ENCODE results near the gene OR10J5. TPM values are rescaled to one million over a fixed set of nuclear protein-coding genes. Genes with fewer than 3 reads are reported as not detected.
"Not testable (repeated sequence)": the region's sequence is repeated elsewhere in the genome, so short reads cannot be mapped to it uniquely, and the experiment has no call there.

OR10J5 gene
- total RNA-seq, 2 donors from 2014 or later = not detected

DNA sequence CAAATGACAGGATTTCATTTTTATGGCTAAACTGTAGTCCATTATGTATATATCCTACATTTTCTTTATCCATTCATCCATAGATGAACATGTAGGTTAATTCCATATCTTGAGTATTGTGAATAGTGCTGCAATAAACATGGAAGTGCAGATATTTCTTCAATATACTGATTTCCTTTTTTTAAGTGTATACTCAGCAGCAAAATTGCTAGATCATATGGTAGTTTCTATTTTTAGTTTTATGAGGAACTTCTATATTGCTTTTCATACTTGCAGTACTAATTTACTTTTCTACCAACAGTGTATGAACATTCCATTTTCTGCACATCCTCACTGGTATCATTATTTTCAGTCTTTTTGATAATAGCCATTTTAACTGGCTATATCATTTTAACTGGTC is 30.1 kb downstream of the OR10J5 start:
- no peak overlapping the region for H3K9ac ChIP-seq (ENCODE audit: low read depth in 2 of 2, low read length in 2 of 2)
- intact Hi-C loops (cut with DNase I) = no loop called here
- H3K27ac ChIP-seq = no peak overlapping the region
- no peaks in the 10 kb centered on the region for H3K9me3 ChIP-seq
- H3K4me3 ChIP-seq = no peak overlapping the region
- TF ChIP-seq, protein P1, sequence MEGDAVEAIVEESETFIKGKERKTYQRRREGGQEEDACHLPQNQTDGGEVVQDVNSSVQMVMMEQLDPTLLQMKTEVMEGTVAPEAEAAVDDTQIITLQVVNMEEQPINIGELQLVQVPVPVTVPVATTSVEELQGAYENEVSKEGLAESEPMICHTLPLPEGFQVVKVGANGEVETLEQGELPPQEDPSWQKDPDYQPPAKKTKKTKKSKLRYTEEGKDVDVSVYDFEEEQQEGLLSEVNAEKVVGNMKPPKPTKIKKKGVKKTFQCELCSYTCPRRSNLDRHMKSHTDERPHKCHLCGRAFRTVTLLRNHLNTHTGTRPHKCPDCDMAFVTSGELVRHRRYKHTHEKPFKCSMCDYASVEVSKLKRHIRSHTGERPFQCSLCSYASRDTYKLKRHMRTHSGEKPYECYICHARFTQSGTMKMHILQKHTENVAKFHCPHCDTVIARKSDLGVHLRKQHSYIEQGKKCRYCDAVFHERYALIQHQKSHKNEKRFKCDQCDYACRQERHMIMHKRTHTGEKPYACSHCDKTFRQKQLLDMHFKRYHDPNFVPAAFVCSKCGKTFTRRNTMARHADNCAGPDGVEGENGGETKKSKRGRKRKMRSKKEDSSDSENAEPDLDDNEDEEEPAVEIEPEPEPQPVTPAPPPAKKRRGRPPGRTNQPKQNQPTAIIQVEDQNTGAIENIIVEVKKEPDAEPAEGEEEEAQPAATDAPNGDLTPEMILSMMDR (IDR thresholded peaks at IDR 0.05) = no peak
- no peak for DNase-seq
- no peaks in the 10 kb centered on the region for H3K36me3 ChIP-seq
- no peaks in the 10 kb centered on the region for H3K27me3 ChIP-seq
- no peaks in the 10 kb centered on the region for H3K4me1 ChIP-seq

GRCh38 chr1:159501082-159501481 is 34.7 kb downstream of the OR10J5 start:
- Histone ChIP-seq H3K9me3 (no peaks in the 10 kb centered on the region), H3K9ac (ENCODE audit: low read depth in 2 of 2, low read length in 2 of 2) (no peak overlapping the region), H3K27me3 (no peaks in the 10 kb centered on the region), H3K4me3 (no peak overlapping the region), H3K36me3 (no peaks in the 10 kb centered on the region), H3K27ac (no peak overlapping the region), H3K4me1 (no peaks in the 10 kb centered on the region)
- DNase-seq = no peak
- TF ChIP-seq, protein P1 (IDR thresholded peaks at IDR 0.05) = no peak
- intact Hi-C loops (cut with DNase I) = no loop called here

DNA sequence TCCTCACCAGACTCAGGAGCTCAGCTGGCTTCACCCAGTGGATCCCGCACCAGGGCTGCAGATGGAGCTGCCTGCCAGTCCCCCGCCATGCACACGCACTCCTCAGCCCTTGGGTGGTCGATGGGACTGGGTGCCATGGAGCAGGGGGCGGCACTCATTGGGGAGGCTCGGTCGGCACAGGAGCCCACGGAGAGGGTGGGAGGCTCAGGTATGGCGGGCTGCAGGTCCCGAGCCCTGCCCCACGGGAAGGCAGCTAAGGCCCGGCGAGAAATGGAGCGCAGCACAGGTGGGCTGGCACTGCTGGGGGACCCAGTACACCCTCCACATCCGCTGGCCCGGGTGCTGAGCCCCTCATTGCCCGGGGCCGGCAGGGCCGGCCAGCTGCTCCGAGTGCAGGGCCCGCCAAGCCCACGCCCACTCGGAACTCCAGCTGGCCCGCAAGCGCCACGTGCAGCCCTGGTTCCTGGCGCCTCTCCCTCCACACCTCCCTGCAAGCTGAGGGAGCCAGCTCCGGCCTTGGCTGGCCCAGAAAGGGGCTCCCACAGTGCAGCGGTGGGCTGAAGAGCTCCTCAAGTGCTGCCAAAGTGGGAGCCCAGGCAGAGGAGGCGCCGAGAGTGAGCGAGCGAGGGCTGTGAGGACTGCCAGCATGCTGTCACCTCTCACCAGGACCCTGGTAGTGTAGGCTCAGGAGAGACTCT is 41.1 kb downstream of the OR10J5 start:
- H3K9ac ChIP-seq (ENCODE audit: low read depth in 2 of 2, low read length in 2 of 2); DNase-seq; H3K4me3 ChIP-seq; H3K9me3 ChIP-seq; H3K4me1 ChIP-seq; H3K27ac ChIP-seq; H3K27me3 ChIP-seq; intact Hi-C loops (cut with DNase I); H3K36me3 ChIP-seq: not testable (repeated sequence)

GRCh38 chr1:159493354-159493753 is 42.5 kb downstream of the OR10J5 start:
- intact Hi-C loops (cut with DNase I) = no loop called here
- H3K27ac ChIP-seq = no peak overlapping the region
- no peaks in the 10 kb centered on the region for H3K36me3 ChIP-seq
- DNase-seq = no peak
- no peaks in the 10 kb centered on the region for H3K27me3 ChIP-seq
- H3K9ac ChIP-seq (ENCODE audit: low read depth in 2 of 2, low read length in 2 of 2) = no peak overlapping the region
- no peak overlapping the region for H3K4me3 ChIP-seq
- H3K4me1 ChIP-seq = no peaks in the 10 kb centered on the region
- TF ChIP-seq, protein P1 (IDR thresholded peaks at IDR 0.05) = no peak
- no peaks in the 10 kb centered on the region for H3K9me3 ChIP-seq

- H3K4me1 ChIP-seq = no peaks in the 10 kb centered on the region
- TF ChIP-seq, protein P1 (IDR thresholded peaks at IDR 0.05) = no peak
- H3K27ac ChIP-seq = no peak overlapping the region
- intact Hi-C loops (cut with DNase I) = no loop called here
- no peak for DNase-seq
- no peak overlapping the region for H3K4me3 ChIP-seq
- no peaks in the 10 kb centered on the region for H3K27me3 ChIP-seq
- H3K36me3 ChIP-seq = no peaks in the 10 kb centered on the region
- no peak overlapping the region for H3K9ac ChIP-seq (ENCODE audit: low read depth in 2 of 2, low read length in 2 of 2)
- H3K9me3 ChIP-seq = no peaks in the 10 kb centered on the region
These were observed 43.1 kb downstream of the OR10J5 start for GRCh38 chr1:159492575-159493323.

Other genes starting within 250 kb of the OR10J5 start
- gene FCER1A, start 233.7 kb downstream of the OR10J5 start, total RNA-seq = 1 to 10 TPM in 1 of 2 donors, under 1 TPM in 1; 0.47 to 1.5 TPM
- not detected for gene OR10J4, start 103.8 kb downstream of the OR10J5 start, total RNA-seq
- gene OR10J1, start 96.3 kb downstream of the OR10J5 start, total RNA-seq = not detected
- gene APCS, start 51.8 kb upstream of the OR10J5 start, total RNA-seq = under 1 TPM in 1 of 2 donors, not detected in 1; 0.84 TPM
- 1 to 10 TPM in 1 of 2 donors, not detected in 1; 1.9 TPM for gene CRP, start 178.6 kb upstream of the OR10J5 start, total RNA-seq
- 10 to 100 TPM; 43.3 to 50.4 TPM for gene DUSP23, start 245.0 kb upstream of the OR10J5 start, total RNA-seq

Data from colonic mucosa (tissue), 4 donors.